Right atrium auricular region (tissue), 2 donors: Measurements from ENCODE around the gene CDC20. TPM values are rescaled to one million over a fixed set of nuclear protein-coding genes. Genes with fewer than 3 reads are reported as not detected.

ENCODE experiments used
- DNase-seq: peaks from one replicate; pipeline ENCODE4 v3.0.0-alpha.2; 2019; ENCODE audit warnings: low spot score
- H3K27ac ChIP-seq, 2 donors: fragments of 200-600 bp; sonication (generic); 1 replicate in 1 of 2; 2 replicates in 1 of 2; pipeline ENCODE4 v1.5.1; 2016 to 2019
- H3K27me3 ChIP-seq, 2 donors: fragments of 200-600 bp; sonication (generic); one replicate each; pipeline versions ENCODE4 v1.5.1 to v1.6.0; 2017 to 2019
- H3K36me3 ChIP-seq: fragments of 200-600 bp; sonication (generic); one replicate; pipeline ENCODE4 v1.5.1; 2016
- H3K4me1 ChIP-seq, 2 donors: fragments of 200-600 bp; sonication (generic); one replicate each; pipeline versions ENCODE4 v1.5.1 to v1.6.0; 2017 to 2019
- H3K4me3 ChIP-seq, 2 donors: fragments of 200-600 bp; sonication (generic); 1 replicate in 1 of 2; 2 replicates in 1 of 2; pipeline ENCODE4 v1.5.1; 2017 to 2019; ENCODE audit warnings: mild to moderate bottlenecking in 1 of 2, moderate library complexity in 1 of 2
- H3K9me3 ChIP-seq, 2 donors: fragments of 200-600 bp; sonication (generic); one replicate each; pipeline ENCODE4 v1.5.1; 2019
- CTCF ChIP-seq, 2 donors: fragments of 200-600 bp; sonication (generic); IDR thresholded peaks; one replicate each; pipeline ENCODE4 v1.5.1; 2019; ENCODE audit warnings: antibody characterized with exemption in 2 of 2
- total RNA-seq, 2 donors: library from RNA; depleted of rRNA; stranded (reverse); fragments of >200 nt; gene quantifications; one replicate each; pipeline ENCODE4 v1.1.0, GENCODE V29; 2016

CDC20 gene
- total RNA-seq, 2 donors from 2014 or later, result 0.63 to 2.5 TPM

GRCh38 chr1:43317817-43318471, 40.8 kb upstream of the CDC20 start:
- TF ChIP-seq CTCF (IDR thresholded peaks at IDR 0.05), result no peak
- Histone ChIP-seq H3K36me3 (no peaks in the 10 kb centered on the region), H3K27ac (no peak overlapping the region), H3K4me3 (no peak overlapping the region), H3K4me1 (no peaks in the 10 kb centered on the region), H3K27me3 (no peaks in the 10 kb centered on the region), H3K9me3 (no peaks in the 10 kb centered on the region)
- no peak for DNase-seq

- Histone ChIP-seq H3K4me3 (no peak overlapping the region), H3K27ac (no peak overlapping the region), H3K4me1 (no peaks in the 10 kb centered on the region), H3K27me3 (no peaks in the 10 kb centered on the region), H3K36me3 (no peaks in the 10 kb centered on the region), H3K9me3 (no peaks in the 10 kb centered on the region)
- DNase-seq, result no peak
- no peak for TF ChIP-seq CTCF (IDR thresholded peaks at IDR 0.05)
Observed at GRCh38 chr1:43318831-43319230, 40.0 kb upstream of the CDC20 start.

GRCh38 chr1:43319288-43319687, 39.5 kb upstream of the CDC20 start:
- no peak for TF ChIP-seq CTCF (IDR thresholded peaks at IDR 0.05)
- H3K4me3 ChIP-seq, result no peak overlapping the region
- H3K27ac ChIP-seq, result no peak overlapping the region
- H3K36me3 ChIP-seq, result no peaks in the 10 kb centered on the region
- H3K4me1 ChIP-seq, result no peaks in the 10 kb centered on the region
- H3K9me3 ChIP-seq, result peaks cover 0 to under 1% of the 10 kb centered on the region in 2 donors
- H3K27me3 ChIP-seq, result no peaks in the 10 kb centered on the region
- DNase-seq, result no peak

GRCh38 chr1:43319766-43320165, 39.0 kb upstream of the CDC20 start:
- no peak for DNase-seq
- Histone ChIP-seq H3K27me3 (no peaks in the 10 kb centered on the region), H3K4me3 (no peak overlapping the region), H3K27ac (no peak overlapping the region), H3K4me1 (no peaks in the 10 kb centered on the region), H3K36me3 (no peaks in the 10 kb centered on the region), H3K9me3 (peaks cover 0 to 5% of the 10 kb centered on the region in 2 donors)
- TF ChIP-seq CTCF (IDR thresholded peaks at IDR 0.05), result no peak

GRCh38 chr1:43321331-43321891, 37.4 kb upstream of the CDC20 start:
- Histone ChIP-seq H3K9me3 (peaks cover 0 to 14% of the 10 kb centered on the region in 2 donors), H3K36me3 (no peaks in the 10 kb centered on the region), H3K27ac (no peak overlapping the region), H3K4me1 (no peaks in the 10 kb centered on the region), H3K27me3 (no peaks in the 10 kb centered on the region), H3K4me3 (no peak overlapping the region)
- TF ChIP-seq CTCF (IDR thresholded peaks at IDR 0.05), result no peak
- DNase-seq, result no peak

- Histone ChIP-seq H3K36me3 (no peaks in the 10 kb centered on the region), H3K4me3 (no peak overlapping the region)
Observed at GRCh38 chr1:43322506-43322905, 36.3 kb upstream of the CDC20 start.

More at GRCh38 chr1:43322506-43322905, 36.3 kb upstream of the CDC20 start:
- no peak for TF ChIP-seq CTCF (IDR thresholded peaks at IDR 0.05)
- no peak overlapping the region for H3K27ac ChIP-seq
- no peaks in the 10 kb centered on the region for H3K4me1 ChIP-seq
- H3K9me3 ChIP-seq, result peaks cover 0 to 14% of the 10 kb centered on the region in 2 donors
- no peak for DNase-seq
- no peaks in the 10 kb centered on the region for H3K27me3 ChIP-seq
